Measurements from ENCODE around the gene OCIAD2. TPM values are rescaled to one million over a fixed set of nuclear protein-coding genes. Genes with fewer than 3 reads are reported as not detected.

OCIAD2 gene
- total RNA-seq, 1 donor from 2014 or later, result 18.9 TPM

- Histone ChIP-seq H3K36me3 (no peaks in the 10 kb centered on the region), H3K4me1 (no peaks in the 10 kb centered on the region), H3K27ac (no peak overlapping the region), H3K9me3 (no peaks in the 10 kb centered on the region), H3K4me3 (no peak overlapping the region), H3K27me3 (no peaks in the 10 kb centered on the region)
- intact Hi-C loops (cut with DNase I), result no loop called here
- TF ChIP-seq POLR2AphosphoS5 (IDR thresholded peaks at IDR 0.05; ENCODE audit: insufficient read depth in 1 of 2, low read depth in 1 of 2), result no peak
- no peak for TF ChIP-seq CTCF (IDR thresholded peaks at IDR 0.05)
- TF ChIP-seq POLR2A (IDR thresholded peaks at IDR 0.05), result no peak
- no peak for DNase-seq (ENCODE audit: extremely low spot score in 2 of 2)
These were observed 36.8 kb upstream of the OCIAD2 start for GRCh38 chr4:48943387-48943786.

GRCh38 chr4:48939785-48940184 lies 33.2 kb upstream of the OCIAD2 start:
- Histone ChIP-seq H3K36me3 (no peaks in the 10 kb centered on the region), H3K4me1 (no peaks in the 10 kb centered on the region), H3K9me3 (no peaks in the 10 kb centered on the region), H3K4me3 (no peak overlapping the region), H3K27ac (no peak overlapping the region), H3K27me3 (no peaks in the 10 kb centered on the region)
- intact Hi-C loops (cut with DNase I), result no loop called here
- no peak for DNase-seq (ENCODE audit: extremely low spot score in 2 of 2)
- peak in 1 of 2 donors; percentile 53 for TF ChIP-seq POLR2AphosphoS5 (IDR thresholded peaks at IDR 0.05; ENCODE audit: insufficient read depth in 1 of 2, low read depth in 1 of 2)
- TF ChIP-seq POLR2A (IDR thresholded peaks at IDR 0.05), result no peak
- TF ChIP-seq CTCF (IDR thresholded peaks at IDR 0.05), result no peak

- Histone ChIP-seq H3K4me3 (no peak overlapping the region), H3K27ac (no peak overlapping the region), H3K27me3 (no peaks in the 10 kb centered on the region), H3K9me3 (no peaks in the 10 kb centered on the region), H3K36me3 (no peaks in the 10 kb centered on the region), H3K4me1 (no peaks in the 10 kb centered on the region)
- no peak for DNase-seq (ENCODE audit: extremely low spot score in 2 of 2)
- intact Hi-C loops (cut with DNase I), result no loop called here
- no peak for TF ChIP-seq POLR2AphosphoS5 (IDR thresholded peaks at IDR 0.05; ENCODE audit: insufficient read depth in 1 of 2, low read depth in 1 of 2)
- no peak for TF ChIP-seq CTCF (IDR thresholded peaks at IDR 0.05)
- TF ChIP-seq POLR2A (IDR thresholded peaks at IDR 0.05), result no peak
These were observed 32.3 kb upstream of the OCIAD2 start for GRCh38 chr4:48938831-48939230.

- no peak for TF ChIP-seq CTCF (IDR thresholded peaks at IDR 0.05)
- TF ChIP-seq POLR2AphosphoS5 (IDR thresholded peaks at IDR 0.05; ENCODE audit: insufficient read depth in 1 of 2, low read depth in 1 of 2), result no peak
- no peak for TF ChIP-seq POLR2A (IDR thresholded peaks at IDR 0.05)
These were observed 30.5 kb upstream of the OCIAD2 start for GRCh38 chr4:48937033-48937432.

GRCh38 chr4:48931459-48931858 lies 24.9 kb upstream of the OCIAD2 start:
- no peak for TF ChIP-seq POLR2A (IDR thresholded peaks at IDR 0.05)
- TF ChIP-seq POLR2AphosphoS5 (IDR thresholded peaks at IDR 0.05; ENCODE audit: insufficient read depth in 1 of 2, low read depth in 1 of 2), result no peak
- no peak for TF ChIP-seq CTCF (IDR thresholded peaks at IDR 0.05)
- no peak overlapping the region for H3K4me3 ChIP-seq
- intact Hi-C loops (cut with DNase I), result no loop called here
- DNase-seq (ENCODE audit: extremely low spot score in 2 of 2), result no peak
- H3K9me3 ChIP-seq, result no peaks in the 10 kb centered on the region
- H3K27me3 ChIP-seq, result no peaks in the 10 kb centered on the region
- H3K36me3 ChIP-seq, result no peaks in the 10 kb centered on the region
- no peaks in the 10 kb centered on the region for H3K4me1 ChIP-seq
- no peak overlapping the region for H3K27ac ChIP-seq

More at GRCh38 chr4:48937033-48937432, 30.5 kb upstream of the OCIAD2 start:
- no peaks in the 10 kb centered on the region for H3K9me3 ChIP-seq
- intact Hi-C loops (cut with DNase I), result no loop called here
- H3K36me3 ChIP-seq, result no peaks in the 10 kb centered on the region
- no peak overlapping the region for H3K27ac ChIP-seq
- H3K27me3 ChIP-seq, result no peaks in the 10 kb centered on the region
- no peak overlapping the region for H3K4me3 ChIP-seq
- H3K4me1 ChIP-seq, result no peaks in the 10 kb centered on the region
- DNase-seq (ENCODE audit: extremely low spot score in 2 of 2), result no peak

Data from vagina (tissue), 2 donors.